Activated T-helper 1 cell treated with anti-CD3 and anti-CD28 coated beads, Interleukin-12 subunit alpha, Interleukin-12 subunit beta, Interleukin-2, Interleukin-4 antibody, amounts not matched to agents 30 ng/mL and 10 ng/mL and 1 ng/mL, durations not matched to agents 14 hours and 24 hours and 36 hours (primary cell): ENCODE measurements around the gene INHBB. TPM values are rescaled to one million over a fixed set of nuclear protein-coding genes. Genes with fewer than 3 reads are reported as not detected.
A peak's percentile ranks its signal among the peaks of the same experiment; 100 is the strongest.

ENCODE experiments used
- DNase-seq: peaks from one replicate; pipeline ENCODE4 v3.0.0; 2021; ENCODE audit warnings: low spot score
- H3K27ac Mint-ChIP-seq: one replicate; pipeline ENCODE4 v1.8.0; 2021; ENCODE audit warnings: mild to moderate bottlenecking, mixed read lengths
- H3K27me3 Mint-ChIP-seq: one replicate; pipeline ENCODE4 v1.8.0; 2022; ENCODE audit warnings: mild to moderate bottlenecking, moderate library complexity, mixed read lengths; ENCODE audit not compliant: insufficient read depth
- H3K36me3 Mint-ChIP-seq: one replicate; pipeline ENCODE4 v1.8.0; 2021; ENCODE audit warnings: low read depth, mixed read lengths
- H3K4me1 Mint-ChIP-seq: one replicate; pipeline ENCODE4 v1.8.0; 2021; ENCODE audit warnings: low read depth, mixed read lengths
- H3K4me3 Mint-ChIP-seq: one replicate; pipeline ENCODE4 v1.8.0; 2021; ENCODE audit warnings: mild to moderate bottlenecking, moderate library complexity, mixed read lengths
- H3K9me3 Mint-ChIP-seq: one replicate; pipeline ENCODE4 v1.8.0; 2021; ENCODE audit warnings: mixed read lengths
- intact Hi-C: fragments of 100-400 bp; cut with micrococcal nuclease; formaldehyde crosslinking; loops from one replicate; pipeline ENCODE4 v1.15.1; 2024
- total RNA-seq: library from RNA; stranded (reverse); gene quantifications from 2 replicates; pipeline ENCODE4 v1.2.3, GENCODE V29; 2022

The INHBB gene
- total RNA-seq, 1 donor from 2014 or later: not detected

GRCh38 chr2:120347396-120348060 is 1.6 kb downstream of the INHBB start:
- no peaks in the 10 kb centered on the region for H3K9me3 Mint-ChIP-seq
- H3K36me3 Mint-ChIP-seq: no peaks in the 10 kb centered on the region
- H3K4me3 Mint-ChIP-seq: peak overlapping the region; percentile 75
- peak overlapping the region; percentile 15 for H3K27ac Mint-ChIP-seq
- intact Hi-C loops: loop anchor here (10.0 kb wide), 2 partner anchors 333 to 1493 kb away; partner anchors contain the start of gene EPB41L5
- no peak for DNase-seq
- H3K4me1 Mint-ChIP-seq: peaks cover 13% of the 10 kb centered on the region
- peaks cover 44% of the 10 kb centered on the region for H3K27me3 Mint-ChIP-seq

DNA sequence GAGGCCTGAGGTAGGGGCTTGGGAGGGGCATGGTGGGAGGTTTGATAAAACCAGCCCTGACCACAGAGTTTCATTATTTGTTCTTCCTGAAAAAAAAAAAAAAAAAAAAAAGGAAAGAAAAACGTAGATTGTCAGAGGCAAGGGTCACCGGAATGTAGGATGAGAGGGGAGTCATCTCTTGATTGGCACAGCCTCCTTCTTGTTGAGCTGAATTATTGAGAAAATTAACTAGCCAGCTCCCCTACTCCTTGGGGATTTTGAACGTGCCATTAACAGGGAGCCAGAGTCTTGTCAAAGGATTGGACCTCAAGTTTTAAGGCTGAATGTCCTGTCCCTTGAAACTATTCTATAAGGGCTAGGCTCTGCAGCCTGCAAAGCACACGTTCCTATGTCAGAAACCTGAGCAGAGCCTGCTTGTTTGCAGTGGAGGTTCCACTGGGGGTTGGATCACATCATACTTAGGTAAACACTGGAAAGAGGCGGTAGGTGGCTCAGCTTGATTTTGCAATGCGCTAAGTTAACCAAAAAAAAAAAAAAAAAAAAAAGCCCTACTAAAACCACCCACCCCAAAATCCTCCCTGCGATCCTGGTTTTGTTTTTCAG is 2.3 kb downstream of the INHBB start:
- no peak overlapping the region for H3K4me3 Mint-ChIP-seq
- DNase-seq: no peak
- intact Hi-C loops: loop anchor here (10.0 kb wide), 2 partner anchors 333 to 1493 kb away; partner anchors contain the start of gene EPB41L5
- H3K4me1 Mint-ChIP-seq: peaks cover 8% of the 10 kb centered on the region
- no peaks in the 10 kb centered on the region for H3K36me3 Mint-ChIP-seq
- no peaks in the 10 kb centered on the region for H3K9me3 Mint-ChIP-seq
- H3K27me3 Mint-ChIP-seq: peaks cover 37% of the 10 kb centered on the region
- H3K27ac Mint-ChIP-seq: no peak overlapping the region

GRCh38 chr2:120348737-120349439 is 3.0 kb downstream of the INHBB start:
- peaks cover 8% of the 10 kb centered on the region for H3K4me1 Mint-ChIP-seq
- H3K36me3 Mint-ChIP-seq: no peaks in the 10 kb centered on the region
- H3K4me3 Mint-ChIP-seq: no peak overlapping the region
- intact Hi-C loops: loop anchor here (10.0 kb wide), 2 partner anchors 334 to 1494 kb away; partner anchors contain the start of gene EPB41L5
- H3K27ac Mint-ChIP-seq: peak overlapping the region; percentile 44
- peaks cover 31% of the 10 kb centered on the region for H3K27me3 Mint-ChIP-seq
- no peaks in the 10 kb centered on the region for H3K9me3 Mint-ChIP-seq
- no peak for DNase-seq

DNA sequence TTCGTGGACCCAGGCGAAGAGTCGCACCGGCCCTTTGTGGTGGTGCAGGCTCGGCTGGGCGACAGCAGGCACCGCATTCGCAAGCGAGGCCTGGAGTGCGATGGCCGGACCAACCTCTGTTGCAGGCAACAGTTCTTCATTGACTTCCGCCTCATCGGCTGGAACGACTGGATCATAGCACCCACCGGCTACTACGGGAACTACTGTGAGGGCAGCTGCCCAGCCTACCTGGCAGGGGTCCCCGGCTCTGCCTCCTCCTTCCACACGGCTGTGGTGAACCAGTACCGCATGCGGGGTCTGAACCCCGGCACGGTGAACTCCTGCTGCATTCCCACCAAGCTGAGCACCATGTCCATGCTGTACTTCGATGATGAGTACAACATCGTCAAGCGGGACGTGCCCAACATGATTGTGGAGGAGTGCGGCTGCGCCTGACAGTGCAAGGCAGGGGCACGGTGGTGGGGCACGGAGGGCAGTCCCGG is 3.5 kb downstream of the INHBB start:
- Mint-ChIP-seq H3K27ac (no peak overlapping the region), H3K4me3 (no peak overlapping the region)

DNA sequence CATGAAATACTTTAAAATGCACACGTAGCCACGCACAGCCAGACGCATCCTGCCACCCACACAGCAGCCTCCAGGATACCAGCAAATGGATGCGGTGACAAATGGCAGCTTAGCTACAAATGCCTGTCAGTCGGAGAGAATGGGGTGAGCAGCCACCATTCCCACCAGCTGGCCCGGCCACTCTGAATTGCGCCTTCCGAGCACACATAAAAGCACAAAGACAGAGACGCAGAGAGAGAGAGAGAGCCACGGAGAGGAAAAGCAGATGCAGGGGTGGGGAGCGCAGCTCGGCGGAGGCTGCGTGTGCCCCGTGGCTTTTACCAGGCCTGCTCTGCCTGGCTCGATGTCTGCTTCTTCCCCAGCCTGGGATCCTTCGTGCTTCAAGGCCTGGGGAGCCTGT is 4.1 kb downstream of the INHBB start:
- no peak overlapping the region for H3K27ac Mint-ChIP-seq
- no peak for DNase-seq
- H3K27me3 Mint-ChIP-seq: peaks cover 30% of the 10 kb centered on the region
- no peaks in the 10 kb centered on the region for H3K9me3 Mint-ChIP-seq
- H3K4me3 Mint-ChIP-seq: no peak overlapping the region
- intact Hi-C loops: no loop called here
- no peaks in the 10 kb centered on the region for H3K36me3 Mint-ChIP-seq
- H3K4me1 Mint-ChIP-seq: peaks cover 14% of the 10 kb centered on the region

More for the DNA sequence above, 3.5 kb downstream of the INHBB start:
- intact Hi-C loops: loop anchor here (10.0 kb wide), 2 partner anchors 335 to 1495 kb away; partner anchors contain the start of gene EPB41L5
- Mint-ChIP-seq H3K9me3 (no peaks in the 10 kb centered on the region), H3K27me3 (peaks cover 30% of the 10 kb centered on the region), H3K4me1 (peaks cover 11% of the 10 kb centered on the region), H3K36me3 (no peaks in the 10 kb centered on the region)
- DNase-seq: no peak

- no peaks in the 10 kb centered on the region for H3K36me3 Mint-ChIP-seq
- no peak overlapping the region for H3K4me3 Mint-ChIP-seq
- peaks cover 31% of the 10 kb centered on the region for H3K27me3 Mint-ChIP-seq
- H3K9me3 Mint-ChIP-seq: no peaks in the 10 kb centered on the region
- no peak for DNase-seq
- no peak overlapping the region for H3K27ac Mint-ChIP-seq
- peaks cover 14% of the 10 kb centered on the region for H3K4me1 Mint-ChIP-seq
- intact Hi-C loops: no loop called here
These were observed 4.9 kb downstream of the INHBB start for GRCh38 chr2:120350801-120351320.

GRCh38 chr2:120352696-120353590 is 7.0 kb downstream of the INHBB start:
- Mint-ChIP-seq H3K9me3 (no peaks in the 10 kb centered on the region), H3K36me3 (no peaks in the 10 kb centered on the region), H3K27me3 (peaks cover 19% of the 10 kb centered on the region), H3K4me1 (peaks cover 6% of the 10 kb centered on the region), H3K27ac (no peak overlapping the region), H3K4me3 (no peak overlapping the region)
- no peak for DNase-seq
- intact Hi-C loops: no loop called here

DNA sequence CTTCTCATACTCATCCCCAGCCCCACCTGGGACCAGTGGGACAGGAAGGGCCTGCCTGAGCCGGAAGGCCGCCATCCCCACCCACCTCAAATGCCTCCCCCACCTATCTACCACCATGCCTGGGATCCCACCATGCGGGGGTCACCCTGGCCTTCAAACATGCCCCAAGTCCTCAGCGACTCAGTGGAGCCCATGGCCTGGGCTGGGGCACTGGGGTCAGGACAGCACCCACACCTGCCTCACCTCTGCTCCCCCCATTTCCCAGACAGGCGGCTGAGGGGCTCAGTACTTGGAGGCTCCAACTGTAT is 7.6 kb downstream of the INHBB start:
- intact Hi-C loops: no loop called here
- H3K4me1 Mint-ChIP-seq: peaks cover 6% of the 10 kb centered on the region
- H3K27me3 Mint-ChIP-seq: peaks cover 13% of the 10 kb centered on the region
- DNase-seq: no peak
- H3K9me3 Mint-ChIP-seq: no peaks in the 10 kb centered on the region
- no peak overlapping the region for H3K4me3 Mint-ChIP-seq
- H3K36me3 Mint-ChIP-seq: no peaks in the 10 kb centered on the region
- no peak overlapping the region for H3K27ac Mint-ChIP-seq

GRCh38 chr2:120353931-120354330 is 8.0 kb downstream of the INHBB start:
- intact Hi-C loops: no loop called here
- Mint-ChIP-seq H3K27ac (no peak overlapping the region), H3K36me3 (no peaks in the 10 kb centered on the region), H3K27me3 (peaks cover 9% of the 10 kb centered on the region), H3K4me1 (peaks cover 6% of the 10 kb centered on the region), H3K4me3 (no peak overlapping the region), H3K9me3 (no peaks in the 10 kb centered on the region)
- no peak for DNase-seq

- Mint-ChIP-seq H3K9me3 (no peaks in the 10 kb centered on the region), H3K4me1 (peaks cover 6% of the 10 kb centered on the region), H3K27ac (no peak overlapping the region), H3K4me3 (no peak overlapping the region), H3K27me3 (peaks cover 7% of the 10 kb centered on the region), H3K36me3 (no peaks in the 10 kb centered on the region)
- intact Hi-C loops: no loop called here
- DNase-seq: no peak
These were observed 8.5 kb downstream of the INHBB start for GRCh38 chr2:120354467-120354866.

DNA sequence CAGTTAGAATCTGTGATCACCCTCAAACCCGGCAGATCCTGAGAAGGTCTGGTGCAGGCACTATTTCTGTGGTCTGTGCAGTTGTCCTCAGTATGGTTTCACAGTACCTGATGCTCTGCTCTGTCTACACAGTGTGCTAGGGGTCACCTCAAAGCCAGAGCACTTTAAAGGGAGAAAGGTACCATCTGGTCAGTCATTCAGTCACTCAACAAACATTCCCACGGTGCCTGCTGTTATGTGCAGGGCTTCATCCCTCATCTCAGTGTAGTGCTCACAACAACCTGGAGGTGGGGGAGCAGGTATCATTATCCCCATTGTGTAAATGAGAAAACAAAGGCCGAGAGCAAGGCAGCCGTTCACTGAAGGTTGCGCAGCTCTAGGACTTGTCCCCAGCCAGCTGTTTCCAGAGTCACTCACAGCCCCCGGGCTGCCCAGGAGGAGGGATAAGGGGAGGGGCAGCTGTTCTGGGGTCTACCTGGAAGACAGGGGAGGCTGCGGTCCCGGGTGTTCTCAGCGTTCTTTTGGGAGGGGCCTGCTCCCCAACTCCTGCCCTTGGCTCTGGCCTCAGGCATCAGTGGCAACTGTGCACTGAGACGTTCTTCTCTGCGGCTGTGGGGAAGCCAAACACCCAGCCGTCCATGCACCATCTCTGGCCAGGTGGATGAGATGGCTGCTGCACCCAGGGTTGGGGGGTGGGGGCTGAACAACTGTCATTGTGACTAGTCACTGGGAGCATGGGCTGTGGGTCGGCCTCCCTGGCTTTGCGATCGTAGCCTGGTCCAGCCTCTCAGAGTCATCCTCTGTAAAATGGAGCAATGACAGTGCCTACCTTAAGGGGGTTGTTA is 9.2 kb downstream of the INHBB start:
- Mint-ChIP-seq H3K27ac (no peak overlapping the region), H3K4me1 (peaks cover 6% of the 10 kb centered on the region), H3K36me3 (no peaks in the 10 kb centered on the region), H3K9me3 (no peaks in the 10 kb centered on the region), H3K4me3 (no peak overlapping the region), H3K27me3 (peaks cover 6% of the 10 kb centered on the region)
- DNase-seq: no peak
- intact Hi-C loops: no loop called here
